GM21825 (cell line): ENCODE measurements around the gene UHRF2.

Experiments
- ATAC-seq: cut with Tn5 transposase; IDR thresholded peaks from one replicate; pipeline ENCODE4 v1.9.1; 2021; ENCODE audit warnings: mild to moderate bottlenecking, moderate library complexity; ENCODE audit not compliant: unreplicated experiment

The UHRF2 gene

GRCh38 chr9:6552498-6553121 is 139.6 kb downstream of the UHRF2 start:
- ATAC-seq = no peak

GRCh38 chr9:6553866-6554265 is 140.9 kb downstream of the UHRF2 start:
- ATAC-seq = no peak
